Measurements from ENCODE around the gene SLC12A2.

The SLC12A2 gene

GRCh38 chr5:128163991-128164390 is 80.4 kb downstream of the SLC12A2 start:
- DNase-seq (ENCODE audit: low read depth, low spot score) = no peak

GRCh38 chr5:128169401-128170017 is 85.9 kb downstream of the SLC12A2 start:
- DNase-seq (ENCODE audit: low read depth, low spot score) = no peak

- DNase-seq (ENCODE audit: low read depth, low spot score) = no peak
These were observed 88.5 kb downstream of the SLC12A2 start for GRCh38 chr5:128172102-128172501.

- DNase-seq (ENCODE audit: low read depth, low spot score) = no peak
These were observed 91.4 kb downstream of the SLC12A2 start for GRCh38 chr5:128174951-128175350.

- no peak for DNase-seq (ENCODE audit: low read depth, low spot score)
These were observed 108.8 kb downstream of the SLC12A2 start for GRCh38 chr5:128192368-128192767.

GRCh38 chr5:128193665-128194390 is 110.3 kb downstream of the SLC12A2 start:
- no peak for DNase-seq (ENCODE audit: low read depth, low spot score)

- no peak for DNase-seq (ENCODE audit: low read depth, low spot score)
These were observed 111.8 kb downstream of the SLC12A2 start for GRCh38 chr5:128195316-128195715.

GRCh38 chr5:128196080-128196479 is 112.5 kb downstream of the SLC12A2 start:
- DNase-seq (ENCODE audit: low read depth, low spot score) = no peak

- DNase-seq (ENCODE audit: low read depth, low spot score) = no peak
These were observed 113.2 kb downstream of the SLC12A2 start for GRCh38 chr5:128196791-128197190.

- DNase-seq (ENCODE audit: low read depth, low spot score) = no peak
These were observed 114.4 kb downstream of the SLC12A2 start for GRCh38 chr5:128197896-128198522.

GRCh38 chr5:128199104-128199503 is 115.5 kb downstream of the SLC12A2 start:
- DNase-seq (ENCODE audit: low read depth, low spot score) = no peak

- no peak for DNase-seq (ENCODE audit: low read depth, low spot score)
These were observed 116.0 kb downstream of the SLC12A2 start for GRCh38 chr5:128199611-128200010.

GRCh38 chr5:128201065-128201926 is 117.7 kb downstream of the SLC12A2 start:
- no peak for DNase-seq (ENCODE audit: low read depth, low spot score)

GRCh38 chr5:128202320-128202719 is 118.8 kb downstream of the SLC12A2 start:
- DNase-seq (ENCODE audit: low read depth, low spot score) = no peak

- DNase-seq (ENCODE audit: low read depth, low spot score) = no peak
These were observed 124.9 kb downstream of the SLC12A2 start for GRCh38 chr5:128208436-128208835.

GRCh38 chr5:128212191-128212806 is 128.7 kb downstream of the SLC12A2 start:
- DNase-seq (ENCODE audit: low read depth, low spot score) = no peak

- peak; percentile 54 for DNase-seq (ENCODE audit: low read depth, low spot score)
These were observed 129.8 kb downstream of the SLC12A2 start for GRCh38 chr5:128213340-128213739.

GRCh38 chr5:128213833-128214232 is 130.3 kb downstream of the SLC12A2 start:
- no peak for DNase-seq (ENCODE audit: low read depth, low spot score)

- DNase-seq (ENCODE audit: low read depth, low spot score) = no peak
These were observed 132.7 kb downstream of the SLC12A2 start for GRCh38 chr5:128216285-128216684.

GRCh38 chr5:128216860-128217531 is 133.4 kb downstream of the SLC12A2 start:
- no peak for DNase-seq (ENCODE audit: low read depth, low spot score)

GRCh38 chr5:128220841-128221240 is 137.3 kb downstream of the SLC12A2 start:
- DNase-seq (ENCODE audit: low read depth, low spot score) = no peak
